OCI-LY3 (cell line): ENCODE data around the gene DENND2A.

ENCODE experiments used
- CTCF ChIP-seq: fragments of 200-600, 300-600 bp; sonication (generic); IDR thresholded peaks from 2 replicates; pipeline ENCODE4 v1.5.1; 2014; ENCODE audit warnings: antibody characterized with exemption, low read length, low read depth
- EZH2phosphoT487 ChIP-seq: fragments of 200-600 bp; shearing (Covaris generic); IDR thresholded peaks from 2 replicates; pipeline ENCODE4 v1.6.1; 2018; ENCODE audit warnings: antibody characterized with exemption, mixed run types, low read depth

GRCh38 chr7:140621401-140622021 lies 19.1 kb downstream of the DENND2A start:
- TF ChIP-seq CTCF: no peak
- TF ChIP-seq EZH2phosphoT487: no peak
